DND-41 (cell line): ENCODE measurements around the gene BAG2.

ENCODE experiments used
- CTCF ChIP-seq: IDR thresholded peaks from 2 replicates; pipeline ENCODE4 v1.5.1; 2012; ENCODE audit warnings: borderline replicate concordance, low read length, moderate library complexity, mild to moderate bottlenecking; ENCODE audit not compliant: poor library complexity, severe bottlenecking; ENCODE audit errors: extremely low read depth
- EZH2 ChIP-seq: IDR thresholded peaks from 3 replicates; pipeline ENCODE4 v1.6.1; 2012; ENCODE audit warnings: borderline replicate concordance, low read depth, mild to moderate bottlenecking, moderate library complexity, low read length, inconsistent platforms; ENCODE audit not compliant: severe bottlenecking

- TF ChIP-seq CTCF = no peak
- TF ChIP-seq EZH2 = no peak
Observed at GRCh38 chr6:57142178-57142525, 30.0 kb upstream of the BAG2 start.
